Gastroesophageal sphincter (tissue), 3 donors: ENCODE data around the gene RIMBP3C.
"Not testable (repeated sequence)": the region's sequence is repeated elsewhere in the genome, so short reads cannot be mapped to it uniquely, and the experiment has no call there.

ENCODE experiments used
- CTCF ChIP-seq, 4 experiments: fragments of 200-600 bp in 2 of 4; fragments of 450-650 bp in 2 of 4; sonication (generic) in 1 of 4; IDR thresholded peaks; one replicate each; pipeline ENCODE4 v1.5.1; 2017 to 2019; ENCODE audit warnings: antibody characterized with exemption in 4 of 4, mild to moderate bottlenecking in 2 of 4, moderate library complexity in 2 of 4
- POLR2AphosphoS5 ChIP-seq: sonication (generic); formaldehyde crosslinking; IDR thresholded peaks from one replicate; pipeline ENCODE4 v1.6.1; 2017; ENCODE audit warnings: antibody characterized with exemption

DNA sequence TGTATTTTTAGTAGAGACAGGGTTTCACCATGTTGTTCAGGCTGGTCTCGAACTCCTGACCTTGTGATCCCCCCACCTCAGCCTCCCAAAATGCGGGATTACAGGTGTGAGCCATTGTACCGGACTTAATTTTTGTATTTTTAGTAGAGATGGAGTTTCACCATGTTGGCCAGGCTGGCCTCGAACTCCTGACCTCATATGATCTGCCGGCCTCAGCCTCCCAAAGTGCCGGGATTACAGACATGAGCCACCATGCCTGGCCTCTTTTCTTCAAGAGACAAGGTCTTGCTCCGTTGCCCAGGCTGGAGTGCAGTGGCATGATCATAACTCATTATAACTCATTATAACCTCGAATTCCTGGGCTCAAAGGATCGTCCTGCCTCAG lies 29.4 kb upstream of the RIMBP3C start:
- TF ChIP-seq POLR2AphosphoS5; CTCF (IDR thresholded peaks at IDR 0.05): not testable (repeated sequence)
